A673 (cell line): Measurements from ENCODE around the gene PFKFB3.

Experiments used
- CTCF ChIP-seq: fragments of 300-800, 200-600 bp; sonication (generic); conservative IDR thresholded peaks from 2 replicates; pipeline ENCODE4 v1.5.1; 2017; ENCODE audit warnings: low read depth, mild to moderate bottlenecking, antibody characterized with exemption, low read length, moderate library complexity, mixed read lengths
- EZH2 ChIP-seq: fragments of 200-600 bp; sonication (generic); IDR thresholded peaks from 2 replicates; pipeline ENCODE4 v1.6.1; 2017; ENCODE audit warnings: borderline replicate concordance, low read depth, mild to moderate bottlenecking, mixed read lengths, antibody characterized with exemption, low read length; ENCODE audit not compliant: poor library complexity, severe bottlenecking

GRCh38 chr10:6299234-6299633 is 96.5 kb downstream of the PFKFB3 start:
- TF ChIP-seq CTCF (no peak), EZH2 (no peak)
